H1 (cell line): ENCODE results near the gene NUDCD2. TPM values are rescaled to one million over a fixed set of nuclear protein-coding genes. Genes with fewer than 3 reads are reported as not detected.
A peak's percentile ranks its signal among the peaks of the same experiment; 100 is the strongest.

Source experiments
- EP300 ChIP-seq, 2 experiments: IDR thresholded peaks; 1 replicate in 1 of 2; 2 replicates in 1 of 2; pipeline ENCODE4 v1.6.1; 2011 to 2012; ENCODE audit warnings: low read depth in 2 of 2, low read length in 2 of 2, mild to moderate bottlenecking in 2 of 2, borderline replicate concordance in 1 of 2, inconsistent platforms in 1 of 2, moderate library complexity in 1 of 2
- EZH2 ChIP-seq: fragments of 200-600 bp; sonication (generic); IDR thresholded peaks from 2 replicates; pipeline ENCODE4 v1.7.1; 2012; ENCODE audit warnings: low read depth, mild to moderate bottlenecking, moderate library complexity, low read length, inconsistent platforms; ENCODE audit not compliant: severe bottlenecking
- POLR2A ChIP-seq, 2 experiments: IDR thresholded peaks; 1 replicate in 1 of 2; 2 replicates in 1 of 2; pipeline ENCODE4 v1.6.1; 2011; ENCODE audit warnings: low read depth in 2 of 2, low read length in 2 of 2, mild to moderate bottlenecking in 2 of 2; ENCODE audit errors: control extremely low read depth in 1 of 2
- SAP30 ChIP-seq: fragments of 300-600 bp; sonication (generic); IDR thresholded peaks from 2 replicates; pipeline ENCODE4 v1.7.1; 2012; ENCODE audit warnings: low read length, moderate library complexity, mild to moderate bottlenecking, inconsistent platforms; ENCODE audit not compliant: insufficient read depth, insufficient replicate concordance
- TEAD4 ChIP-seq: IDR thresholded peaks from 2 replicates; pipeline ENCODE4 v1.6.1; 2012; ENCODE audit warnings: low read depth, low read length, inconsistent platforms, mixed read lengths
- polyA plus RNA-seq, 7 experiments: library from polyadenylated mRNA; depleted of rRNA in 3 of 7; stranded (reverse) in 5 of 7; unstranded in 2 of 7; fragments of >200 nt in 5 of 7; fragments of 200-250 nt in 2 of 7; gene quantifications; 1 replicate in 5 of 7; 2 replicates in 1 of 7; 4 replicates in 1 of 7; pipeline versions ENCODE4 v1.2.1 to v1.2.3, GENCODE V29; 2011 to 2013; ENCODE audit warnings: missing spikeins in 2 of 7, mixed read lengths in 2 of 7
- total RNA-seq: library from RNA; stranded (reverse); fragmentation: NEBNext Ultra II Directional; extraction: Animal tissue kit (Norgen Biotek cat#: 25700); gene quantifications from 2 replicates; pipeline ENCODE4 v1.2.1, GENCODE V29; 2021
- TF ChIP-seq, protein P1 (sequence below): fragments of 300-600 bp; sonication (generic); IDR thresholded peaks from 2 replicates; pipeline ENCODE4 v1.7.1; 2012; ENCODE audit warnings: low read length, moderate library complexity, mild to moderate bottlenecking, inconsistent platforms; ENCODE audit not compliant: insufficient replicate concordance

NUDCD2 gene
- total and polyA plus RNA-seq, 2 of the 8 experiments (the other 6 are each of a cell fraction or from before 2014, with no cell fraction given), result 12.2 to 59.5 TPM

GRCh38 chr5:163447875-163448274 is 12.0 kb downstream of the NUDCD2 start (continued):
- TF ChIP-seq, protein P1, sequence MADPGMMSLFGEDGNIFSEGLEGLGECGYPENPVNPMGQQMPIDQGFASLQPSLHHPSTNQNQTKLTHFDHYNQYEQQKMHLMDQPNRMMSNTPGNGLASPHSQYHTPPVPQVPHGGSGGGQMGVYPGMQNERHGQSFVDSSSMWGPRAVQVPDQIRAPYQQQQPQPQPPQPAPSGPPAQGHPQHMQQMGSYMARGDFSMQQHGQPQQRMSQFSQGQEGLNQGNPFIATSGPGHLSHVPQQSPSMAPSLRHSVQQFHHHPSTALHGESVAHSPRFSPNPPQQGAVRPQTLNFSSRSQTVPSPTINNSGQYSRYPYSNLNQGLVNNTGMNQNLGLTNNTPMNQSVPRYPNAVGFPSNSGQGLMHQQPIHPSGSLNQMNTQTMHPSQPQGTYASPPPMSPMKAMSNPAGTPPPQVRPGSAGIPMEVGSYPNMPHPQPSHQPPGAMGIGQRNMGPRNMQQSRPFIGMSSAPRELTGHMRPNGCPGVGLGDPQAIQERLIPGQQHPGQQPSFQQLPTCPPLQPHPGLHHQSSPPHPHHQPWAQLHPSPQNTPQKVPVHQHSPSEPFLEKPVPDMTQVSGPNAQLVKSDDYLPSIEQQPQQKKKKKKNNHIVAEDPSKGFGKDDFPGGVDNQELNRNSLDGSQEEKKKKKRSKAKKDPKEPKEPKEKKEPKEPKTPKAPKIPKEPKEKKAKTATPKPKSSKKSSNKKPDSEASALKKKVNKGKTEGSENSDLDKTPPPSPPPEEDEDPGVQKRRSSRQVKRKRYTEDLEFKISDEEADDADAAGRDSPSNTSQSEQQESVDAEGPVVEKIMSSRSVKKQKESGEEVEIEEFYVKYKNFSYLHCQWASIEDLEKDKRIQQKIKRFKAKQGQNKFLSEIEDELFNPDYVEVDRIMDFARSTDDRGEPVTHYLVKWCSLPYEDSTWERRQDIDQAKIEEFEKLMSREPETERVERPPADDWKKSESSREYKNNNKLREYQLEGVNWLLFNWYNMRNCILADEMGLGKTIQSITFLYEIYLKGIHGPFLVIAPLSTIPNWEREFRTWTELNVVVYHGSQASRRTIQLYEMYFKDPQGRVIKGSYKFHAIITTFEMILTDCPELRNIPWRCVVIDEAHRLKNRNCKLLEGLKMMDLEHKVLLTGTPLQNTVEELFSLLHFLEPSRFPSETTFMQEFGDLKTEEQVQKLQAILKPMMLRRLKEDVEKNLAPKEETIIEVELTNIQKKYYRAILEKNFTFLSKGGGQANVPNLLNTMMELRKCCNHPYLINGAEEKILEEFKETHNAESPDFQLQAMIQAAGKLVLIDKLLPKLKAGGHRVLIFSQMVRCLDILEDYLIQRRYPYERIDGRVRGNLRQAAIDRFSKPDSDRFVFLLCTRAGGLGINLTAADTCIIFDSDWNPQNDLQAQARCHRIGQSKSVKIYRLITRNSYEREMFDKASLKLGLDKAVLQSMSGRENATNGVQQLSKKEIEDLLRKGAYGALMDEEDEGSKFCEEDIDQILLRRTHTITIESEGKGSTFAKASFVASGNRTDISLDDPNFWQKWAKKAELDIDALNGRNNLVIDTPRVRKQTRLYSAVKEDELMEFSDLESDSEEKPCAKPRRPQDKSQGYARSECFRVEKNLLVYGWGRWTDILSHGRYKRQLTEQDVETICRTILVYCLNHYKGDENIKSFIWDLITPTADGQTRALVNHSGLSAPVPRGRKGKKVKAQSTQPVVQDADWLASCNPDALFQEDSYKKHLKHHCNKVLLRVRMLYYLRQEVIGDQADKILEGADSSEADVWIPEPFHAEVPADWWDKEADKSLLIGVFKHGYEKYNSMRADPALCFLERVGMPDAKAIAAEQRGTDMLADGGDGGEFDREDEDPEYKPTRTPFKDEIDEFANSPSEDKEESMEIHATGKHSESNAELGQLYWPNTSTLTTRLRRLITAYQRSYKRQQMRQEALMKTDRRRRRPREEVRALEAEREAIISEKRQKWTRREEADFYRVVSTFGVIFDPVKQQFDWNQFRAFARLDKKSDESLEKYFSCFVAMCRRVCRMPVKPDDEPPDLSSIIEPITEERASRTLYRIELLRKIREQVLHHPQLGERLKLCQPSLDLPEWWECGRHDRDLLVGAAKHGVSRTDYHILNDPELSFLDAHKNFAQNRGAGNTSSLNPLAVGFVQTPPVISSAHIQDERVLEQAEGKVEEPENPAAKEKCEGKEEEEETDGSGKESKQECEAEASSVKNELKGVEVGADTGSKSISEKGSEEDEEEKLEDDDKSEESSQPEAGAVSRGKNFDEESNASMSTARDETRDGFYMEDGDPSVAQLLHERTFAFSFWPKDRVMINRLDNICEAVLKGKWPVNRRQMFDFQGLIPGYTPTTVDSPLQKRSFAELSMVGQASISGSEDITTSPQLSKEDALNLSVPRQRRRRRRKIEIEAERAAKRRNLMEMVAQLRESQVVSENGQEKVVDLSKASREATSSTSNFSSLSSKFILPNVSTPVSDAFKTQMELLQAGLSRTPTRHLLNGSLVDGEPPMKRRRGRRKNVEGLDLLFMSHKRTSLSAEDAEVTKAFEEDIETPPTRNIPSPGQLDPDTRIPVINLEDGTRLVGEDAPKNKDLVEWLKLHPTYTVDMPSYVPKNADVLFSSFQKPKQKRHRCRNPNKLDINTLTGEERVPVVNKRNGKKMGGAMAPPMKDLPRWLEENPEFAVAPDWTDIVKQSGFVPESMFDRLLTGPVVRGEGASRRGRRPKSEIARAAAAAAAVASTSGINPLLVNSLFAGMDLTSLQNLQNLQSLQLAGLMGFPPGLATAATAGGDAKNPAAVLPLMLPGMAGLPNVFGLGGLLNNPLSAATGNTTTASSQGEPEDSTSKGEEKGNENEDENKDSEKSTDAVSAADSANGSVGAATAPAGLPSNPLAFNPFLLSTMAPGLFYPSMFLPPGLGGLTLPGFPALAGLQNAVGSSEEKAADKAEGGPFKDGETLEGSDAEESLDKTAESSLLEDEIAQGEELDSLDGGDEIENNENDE, result no peak
- TF ChIP-seq EP300 (IDR thresholded peaks at IDR 0.05; ENCODE audit: borderline replicate concordance in 1 of 2, low read depth in 2 of 2, low read length in 2 of 2) (no peak), EZH2 (no peak), SAP30 (no peak), POLR2A (IDR thresholded peaks at IDR 0.05; ENCODE audit: control extremely low read depth in 1 of 2, low read depth in 2 of 2, low read length in 2 of 2) (peak in 1 of 2 experiments; percentile 32; a peak in 1 of 3 replicates), TEAD4 (no peak)
